ENCODE results near the gene SYT14. TPM values are rescaled to one million over a fixed set of nuclear protein-coding genes. Genes with fewer than 3 reads are reported as not detected.

SYT14 gene
- total and polyA plus RNA-seq, 2 of the 4 experiments (the other 2 are of a cell fraction): 0.14 to 1.3 TPM

DNA sequence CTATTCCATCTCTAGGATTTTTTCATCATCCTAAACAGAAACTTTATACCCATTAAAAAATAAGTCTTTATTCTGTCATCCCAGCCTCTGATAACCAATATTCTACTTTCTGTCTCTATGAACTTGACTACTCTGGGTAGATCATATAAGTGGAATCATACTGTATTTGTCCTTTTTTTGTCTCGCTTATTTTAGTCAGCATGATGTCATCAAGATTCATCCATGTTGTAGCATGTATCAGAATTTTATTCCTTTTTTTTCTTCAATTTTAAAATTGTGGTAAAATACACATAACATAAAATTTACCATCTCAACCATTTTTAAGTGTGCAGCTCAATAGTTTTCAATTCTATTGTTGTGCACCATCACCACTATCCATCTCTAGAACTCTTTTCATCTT is 90.0 kb downstream of the SYT14 start:
- no peak overlapping the region for H2BK5ac ChIP-seq (ENCODE audit: low read depth, low read length, poor library complexity, severe bottlenecking)
- WGBS, 2 experiments (ENCODE audit: extremely low coverage in 2 of 2, insufficient read length in 1 of 2): no CpG with 5 or more reads among the region's 1 CpG
- no peak overlapping the region for H3K4me3 ChIP-seq (ENCODE audit: insufficient read depth, low read depth, low read length)
- BruUV-seq (replicated peaks): no TSS peak
- H3K79me1 ChIP-seq (ENCODE audit: low read depth in 1 of 2, low read length in 2 of 2): no peaks in the 10 kb centered on the region
- H4K20me1 ChIP-seq (ENCODE audit: insufficient read depth, low read length): no peaks in the 10 kb centered on the region
- DNase-seq (no peak), ATAC-seq (ENCODE audit: low read depth) (no peak)
- no peaks in the 10 kb centered on the region for H3K9me3 ChIP-seq (ENCODE audit: control insufficient read depth, insufficient read depth, low read length)
- no peak overlapping the region for H2BK20ac ChIP-seq (ENCODE audit: low read depth, low read length)
- ChIA-PET POLR2A (ENCODE audit: unreplicated experiment) (no interaction called here), CTCF (interaction anchor here (0.5 kb wide), 1 partner anchor 43 kb away, joined by 3 read pairs; no protein-coding TSS in a partner anchor)
- intact Hi-C loops (cut with micrococcal nuclease): no loop called here
- no peak overlapping the region for H3K18ac ChIP-seq (ENCODE audit: low read depth, low read length)
- no peak overlapping the region for H4K5ac ChIP-seq (ENCODE audit: low read depth, low read length)
- H3K27me3 ChIP-seq (ENCODE audit: control insufficient read depth, insufficient read depth, low read length): no peaks in the 10 kb centered on the region
- H4K8ac ChIP-seq (ENCODE audit: low read depth in 2 of 2, low read length in 2 of 2): no peak overlapping the region
- H2AFZ ChIP-seq (replicated peaks; ENCODE audit: low read length, poor library complexity): no peak overlapping the region
- no peaks in the 10 kb centered on the region for H3K4me1 ChIP-seq (ENCODE audit: control insufficient read depth, insufficient read depth, low read length)
- H3K14ac ChIP-seq (replicated peaks; ENCODE audit: low read depth, low read length): no peak overlapping the region
- no peak overlapping the region for H3K4ac ChIP-seq (ENCODE audit: low read depth, low read length)
- no peak overlapping the region for H3K56ac ChIP-seq (ENCODE audit: extremely low read depth, insufficient read depth, low read length)
- no peak overlapping the region for H3K9ac ChIP-seq (ENCODE audit: low read depth, low read length)
- H2AK5ac ChIP-seq (ENCODE audit: low read depth, low read length): no peak overlapping the region
- no peak overlapping the region for H4K91ac ChIP-seq (ENCODE audit: insufficient read depth, low read depth, low read length)
- no peak overlapping the region for H3K23ac ChIP-seq (ENCODE audit: low read depth, low read length)
- H2BK120ac ChIP-seq (ENCODE audit: low read depth, low read length): no peak overlapping the region
- no peak for TF ChIP-seq CHD1 (IDR thresholded peaks at IDR 0.05; ENCODE audit: low read depth, low read length)
- TF ChIP-seq MAZ (IDR thresholded peaks at IDR 0.05; ENCODE audit: borderline replicate concordance, low read depth, low read length): no peak
- TF ChIP-seq BHLHE40 (IDR thresholded peaks at IDR 0.05; ENCODE audit: low read depth, low read length): no peak
- TF ChIP-seq MAFK (IDR thresholded peaks at IDR 0.05; ENCODE audit: low read depth, low read length): no peak
- H3K9me1 ChIP-seq (ENCODE audit: insufficient read depth, low read length): no peaks in the 10 kb centered on the region
- no peak overlapping the region for H2BK15ac ChIP-seq (ENCODE audit: low read depth, low read length)
- dilution Hi-C loops (cut with HindIII; ENCODE audit: low sequenced_read_pairs, unreplicated experiment): no loop called here
- H3K27ac ChIP-seq (ENCODE audit: insufficient read depth, low read length): no peak overlapping the region
- no peak overlapping the region for H2AK9ac ChIP-seq (replicated peaks; ENCODE audit: low read depth, low read length, poor library complexity)
- no peak overlapping the region for H3K4me2 ChIP-seq (ENCODE audit: low read depth, low read length)
- H3K36me3 ChIP-seq (ENCODE audit: control insufficient read depth, insufficient read depth, low read length): no peaks in the 10 kb centered on the region
- in situ Hi-C loops (cut with MboI; ENCODE audit: low sequenced_read_pairs): no loop called here
